ENCODE results near the gene L3MBTL2. TPM values are rescaled to one million over a fixed set of nuclear protein-coding genes. Genes with fewer than 3 reads are reported as not detected.
A peak's percentile ranks its signal among the peaks of the same experiment; 100 is the strongest.

The L3MBTL2 gene
- total and polyA plus RNA-seq, 10 donors = 11.4 to 33.8 (median 22.6) TPM

DNA sequence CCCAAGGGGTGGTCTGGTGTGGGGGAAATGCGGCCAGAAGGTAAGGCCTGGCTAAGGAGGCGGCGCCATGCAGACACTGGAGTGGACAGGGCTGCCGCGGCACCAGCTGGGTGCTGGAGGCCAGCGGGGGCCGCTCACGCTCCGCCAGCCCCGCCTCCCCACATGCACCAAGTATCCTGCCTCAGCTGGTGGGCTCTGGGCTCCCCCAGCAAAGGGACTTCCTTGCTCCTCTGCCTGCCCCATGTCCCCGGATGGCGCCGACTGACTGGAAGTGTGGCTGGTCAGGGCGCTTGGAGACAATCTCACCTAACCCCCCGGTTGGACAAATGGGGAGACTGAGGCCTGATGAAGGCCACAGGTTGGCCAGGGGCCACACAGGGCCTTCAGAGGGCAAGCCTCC, 43.2 kb downstream of the L3MBTL2 start:
- intact Hi-C loops (cut with DNase I; ENCODE audit: low total_unique reads) = no loop called here
- H3K4me3 ChIP-seq = no peak overlapping the region
- DNase-seq = no peak
- no peaks in the 10 kb centered on the region for H3K9me3 ChIP-seq
- 89 to 95% (median 94%) methylated on average over 12 to 15 of the region's 15 CpGs for WGBS, 5 donors
- peaks cover 0 to 92% (median 79%) of the 10 kb centered on the region in 6 donors for H3K36me3 ChIP-seq
- TF ChIP-seq, protein P1, sequence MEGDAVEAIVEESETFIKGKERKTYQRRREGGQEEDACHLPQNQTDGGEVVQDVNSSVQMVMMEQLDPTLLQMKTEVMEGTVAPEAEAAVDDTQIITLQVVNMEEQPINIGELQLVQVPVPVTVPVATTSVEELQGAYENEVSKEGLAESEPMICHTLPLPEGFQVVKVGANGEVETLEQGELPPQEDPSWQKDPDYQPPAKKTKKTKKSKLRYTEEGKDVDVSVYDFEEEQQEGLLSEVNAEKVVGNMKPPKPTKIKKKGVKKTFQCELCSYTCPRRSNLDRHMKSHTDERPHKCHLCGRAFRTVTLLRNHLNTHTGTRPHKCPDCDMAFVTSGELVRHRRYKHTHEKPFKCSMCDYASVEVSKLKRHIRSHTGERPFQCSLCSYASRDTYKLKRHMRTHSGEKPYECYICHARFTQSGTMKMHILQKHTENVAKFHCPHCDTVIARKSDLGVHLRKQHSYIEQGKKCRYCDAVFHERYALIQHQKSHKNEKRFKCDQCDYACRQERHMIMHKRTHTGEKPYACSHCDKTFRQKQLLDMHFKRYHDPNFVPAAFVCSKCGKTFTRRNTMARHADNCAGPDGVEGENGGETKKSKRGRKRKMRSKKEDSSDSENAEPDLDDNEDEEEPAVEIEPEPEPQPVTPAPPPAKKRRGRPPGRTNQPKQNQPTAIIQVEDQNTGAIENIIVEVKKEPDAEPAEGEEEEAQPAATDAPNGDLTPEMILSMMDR (IDR thresholded peaks at IDR 0.05 in 8 of 11, conservative IDR thresholded peaks at IDR 0.05 in 3 of 11) = no peak
- TF ChIP-seq POLR2A (IDR thresholded peaks at IDR 0.05) (no peak), POLR2AphosphoS5 (IDR thresholded peaks at IDR 0.05) (no peak)
- H3K27me3 ChIP-seq (replicated peaks in 1 of 7) = no peaks in the 10 kb centered on the region
- H3K4me1 ChIP-seq = no peaks in the 10 kb centered on the region
- H3K27ac ChIP-seq = no peak overlapping the region

DNA sequence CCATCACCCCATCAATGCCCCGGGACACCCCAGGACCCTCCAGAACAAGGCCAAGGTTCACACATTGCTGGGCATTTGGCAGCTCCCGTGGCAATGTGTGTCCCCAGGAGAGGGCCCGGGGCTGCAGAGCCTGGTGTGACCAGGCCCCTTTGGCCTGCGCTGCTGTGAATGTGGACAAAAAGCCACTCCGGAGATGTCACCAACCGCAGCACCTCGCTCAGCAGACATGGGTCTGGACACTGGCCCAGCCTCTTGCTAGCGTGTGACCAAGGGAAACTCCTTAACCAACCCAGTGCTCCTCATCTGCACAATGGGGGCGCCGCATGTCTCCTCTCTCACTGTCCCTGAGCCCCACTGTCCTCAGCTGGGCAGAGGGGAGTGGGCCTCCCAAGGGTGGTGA, 43.6 kb downstream of the L3MBTL2 start:
- intact Hi-C loops (cut with DNase I; ENCODE audit: low total_unique reads) = no loop called here
- Histone ChIP-seq H3K27me3 (replicated peaks in 1 of 7) (no peaks in the 10 kb centered on the region), H3K4me3 (no peak overlapping the region), H3K4me1 (no peaks in the 10 kb centered on the region), H3K27ac (no peak overlapping the region), H3K9me3 (no peaks in the 10 kb centered on the region), H3K36me3 (peaks cover 0 to 95% (median 83%) of the 10 kb centered on the region in 6 donors)
- WGBS, 5 donors = 95 to 100% (median 97%) methylated on average over 9 to 10 of the region's 10 CpGs
- no peak for DNase-seq
- TF ChIP-seq, protein P1 (IDR thresholded peaks at IDR 0.05 in 8 of 11, conservative IDR thresholded peaks at IDR 0.05 in 3 of 11) = no peak
- no peak for TF ChIP-seq POLR2AphosphoS5 (IDR thresholded peaks at IDR 0.05)
- TF ChIP-seq POLR2A (IDR thresholded peaks at IDR 0.05) = no peak

DNA sequence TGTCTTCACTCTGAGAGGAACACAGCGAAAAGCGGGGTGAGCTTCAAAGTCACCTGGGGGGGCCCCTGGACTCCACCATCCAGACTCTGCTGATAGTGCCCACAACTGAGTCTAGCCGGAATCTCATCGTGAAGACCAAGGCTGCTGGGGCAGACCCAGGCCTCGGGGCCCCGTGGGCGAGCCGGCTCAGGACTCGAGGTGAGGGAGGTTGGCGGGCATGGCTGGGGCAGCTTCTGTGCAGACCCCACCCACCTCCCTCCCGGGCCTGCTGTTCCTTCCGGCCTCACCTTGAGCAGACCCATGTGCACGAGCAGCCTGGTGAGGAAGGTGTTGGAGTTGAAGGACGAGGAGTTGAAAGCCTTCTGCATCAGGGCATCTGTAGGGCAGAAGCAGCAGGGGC, 44.3 kb downstream of the L3MBTL2 start:
- H3K36me3 ChIP-seq = peaks cover 0 to 99% (median 89%) of the 10 kb centered on the region in 6 donors
- intact Hi-C loops (cut with DNase I; ENCODE audit: low total_unique reads) = no loop called here
- no peaks in the 10 kb centered on the region for H3K9me3 ChIP-seq
- TF ChIP-seq POLR2AphosphoS5 (IDR thresholded peaks at IDR 0.05) = peak in 1 of 3 donors; percentile 23
- TF ChIP-seq, protein P1 (IDR thresholded peaks at IDR 0.05 in 8 of 11, conservative IDR thresholded peaks at IDR 0.05 in 3 of 11) = no peak
- TF ChIP-seq POLR2A (IDR thresholded peaks at IDR 0.05) = no peak
- H3K27me3 ChIP-seq (replicated peaks in 1 of 7) = no peaks in the 10 kb centered on the region
- H3K4me1 ChIP-seq = no peaks in the 10 kb centered on the region
- DNase-seq = no peak
- WGBS, 5 donors = 89 to 96% (median 92%) methylated on average over 10 to 14 of the region's 14 CpGs
- H3K4me3 ChIP-seq = no peak overlapping the region
- no peak overlapping the region for H3K27ac ChIP-seq

DNA sequence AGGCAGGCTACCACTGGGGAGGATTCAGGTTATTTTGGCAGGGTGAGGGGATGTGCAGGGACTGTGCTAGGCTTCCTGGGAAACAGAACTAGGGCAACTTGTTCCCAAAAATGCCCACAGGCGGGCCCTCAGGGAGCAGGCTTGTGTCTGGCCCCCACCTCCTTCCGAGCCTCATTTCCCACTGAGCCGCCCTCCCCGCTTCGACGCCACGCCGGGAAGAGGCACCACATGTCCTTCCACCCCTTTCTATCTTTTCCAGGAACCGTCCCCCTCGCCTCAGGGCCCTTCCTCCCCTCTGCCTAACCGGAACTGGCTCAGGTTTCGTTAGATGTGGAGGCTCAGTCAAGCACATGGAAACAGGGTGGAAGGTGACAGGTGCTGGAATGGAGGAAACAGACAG, 45.0 kb downstream of the L3MBTL2 start:
- no peaks in the 10 kb centered on the region for H3K4me1 ChIP-seq
- DNase-seq = no peak
- WGBS, 5 donors = 92 to 97% (median 96%) methylated on average over 12 of the region's 12 CpGs
- H3K27ac ChIP-seq = no peak overlapping the region
- no peaks in the 10 kb centered on the region for H3K27me3 ChIP-seq (replicated peaks in 1 of 7)
- TF ChIP-seq POLR2AphosphoS5 (IDR thresholded peaks at IDR 0.05) (no peak), POLR2A (IDR thresholded peaks at IDR 0.05) (no peak)
- TF ChIP-seq, protein P1 (IDR thresholded peaks at IDR 0.05 in 8 of 11, conservative IDR thresholded peaks at IDR 0.05 in 3 of 11) = no peak
- no peak overlapping the region for H3K4me3 ChIP-seq
- H3K36me3 ChIP-seq = peaks cover 0 to 100% (median 96%) of the 10 kb centered on the region in 6 donors
- intact Hi-C loops (cut with DNase I; ENCODE audit: low total_unique reads) = no loop called here
- no peaks in the 10 kb centered on the region for H3K9me3 ChIP-seq

All from spleen (tissue), 11 donors.